Neuronal stem cell (in vitro differentiated cells): ENCODE data around the gene C6orf141.

ENCODE experiments used
- DNase-seq: peaks from one replicate; pipeline ENCODE4 v3.0.0-alpha.2; 2013; ENCODE audit warnings: low spot score
- H2AFZ ChIP-seq: one replicate; pipeline ENCODE4 v1.6.1; 2013; ENCODE audit warnings: mild to moderate bottlenecking, low read length, inconsistent platforms
- H2AK5ac ChIP-seq: 2 replicates; pipeline ENCODE4 v1.6.1; 2013; ENCODE audit warnings: low read depth, mild to moderate bottlenecking, inconsistent platforms, low read length, moderate library complexity, mixed read lengths
- H2BK120ac ChIP-seq: 2 replicates; pipeline ENCODE4 v1.6.1; 2013; ENCODE audit warnings: low read depth, mild to moderate bottlenecking, inconsistent platforms, low read length, moderate library complexity, mixed read lengths
- H2BK12ac ChIP-seq: one replicate; pipeline ENCODE4 v1.6.1; 2013; ENCODE audit warnings: low read length, inconsistent platforms
- H2BK15ac ChIP-seq: 2 replicates; pipeline ENCODE4 v1.6.1; 2013; ENCODE audit warnings: mild to moderate bottlenecking, low read length, inconsistent platforms, mixed read lengths
- H2BK5ac ChIP-seq: one replicate; pipeline ENCODE4 v1.6.1; 2013; ENCODE audit warnings: inconsistent platforms, mild to moderate bottlenecking, low read length, moderate library complexity
- H3K14ac ChIP-seq: one replicate; pipeline ENCODE4 v1.6.1; 2013; ENCODE audit warnings: low read length, inconsistent platforms
- H3K18ac ChIP-seq: 2 replicates; pipeline ENCODE4 v1.6.1; 2013; ENCODE audit warnings: low read length, inconsistent platforms
- H3K23ac ChIP-seq: 2 replicates; pipeline ENCODE4 v1.6.1; 2013; ENCODE audit warnings: low read depth, mild to moderate bottlenecking, mixed read lengths, low read length, inconsistent platforms; ENCODE audit not compliant: poor library complexity
- H3K27ac ChIP-seq: replicated peaks from 3 replicates; pipeline ENCODE4 v1.5.1; 2013; ENCODE audit warnings: low read length, inconsistent platforms
- H3K27me3 ChIP-seq, 3 experiments: 2 replicates each; pipeline ENCODE4 v1.6.1; 2013; ENCODE audit warnings: low read length in 3 of 3, mild to moderate bottlenecking in 2 of 3, inconsistent platforms in 1 of 3, low read depth in 1 of 3, mixed read lengths in 1 of 3, moderate library complexity in 1 of 3; ENCODE audit not compliant: control insufficient read depth in 3 of 3, insufficient read depth in 3 of 3
- H3K36me3 ChIP-seq, 2 donors: replicated peaks in 1 of 2; 2 replicates each; pipeline ENCODE4 v1.6.1; 2013; ENCODE audit warnings: low read length in 2 of 2; ENCODE audit not compliant: control insufficient read depth in 2 of 2, insufficient read depth in 2 of 2
- H3K4ac ChIP-seq: 2 replicates; pipeline ENCODE4 v1.6.1; 2013; ENCODE audit warnings: inconsistent platforms, mild to moderate bottlenecking, low read length, moderate library complexity
- H3K4me1 ChIP-seq, 2 donors: 1 replicate in 1 of 2; 2 replicates in 1 of 2; pipeline ENCODE4 v1.6.1; 2013; ENCODE audit warnings: low read length in 2 of 2, low read depth in 1 of 2; ENCODE audit not compliant: control insufficient read depth in 2 of 2, insufficient read depth in 1 of 2
- H3K4me2 ChIP-seq: one replicate; pipeline ENCODE4 v1.6.1; 2013; ENCODE audit warnings: mild to moderate bottlenecking, low read length, inconsistent platforms; ENCODE audit not compliant: insufficient read depth, poor library complexity, severe bottlenecking
- H3K4me3 ChIP-seq, 2 donors: 2 replicates each; pipeline ENCODE4 v1.5.1; 2013; ENCODE audit warnings: low read length in 2 of 2, mild to moderate bottlenecking in 2 of 2, inconsistent platforms in 1 of 2, moderate library complexity in 1 of 2
- H3K79me1 ChIP-seq: one replicate; pipeline ENCODE4 v1.6.1; 2013; ENCODE audit warnings: low read depth, mild to moderate bottlenecking, inconsistent platforms, low read length, moderate library complexity
- H3K9ac ChIP-seq: one replicate; pipeline ENCODE4 v1.6.1; 2013; ENCODE audit warnings: mild to moderate bottlenecking, low read depth, low read length, inconsistent platforms; ENCODE audit not compliant: poor library complexity
- H3K9me3 ChIP-seq, 2 donors: replicated peaks in 1 of 2; 2 replicates each; pipeline versions ENCODE3 to v1.6.1; 2013; ENCODE audit warnings: low read length in 2 of 2, mild to moderate bottlenecking in 2 of 2, inconsistent platforms in 1 of 2, low read depth in 1 of 2, mixed read lengths in 1 of 2, moderate library complexity in 1 of 2; ENCODE audit not compliant: control insufficient read depth in 2 of 2, insufficient read depth in 1 of 2
- H4K8ac ChIP-seq: one replicate; pipeline ENCODE4 v1.6.1; 2013; ENCODE audit warnings: low read depth, mild to moderate bottlenecking, inconsistent platforms, low read length, moderate library complexity
- H4K91ac ChIP-seq: one replicate; pipeline ENCODE4 v1.6.1; 2013; ENCODE audit warnings: low read length, low read depth, mild to moderate bottlenecking, inconsistent platforms; ENCODE audit not compliant: poor library complexity
- whole genome bisulfite sequencing, 2 donors: extraction: QIAGEN DNeasy Blood & Tissue Kit; methylation state at CpG; one replicate each; pipeline ENCODE4 v1.1.7; 2013; ENCODE audit warnings: missing lambda C conversion rate in 2 of 2, mixed read lengths in 1 of 2; ENCODE audit not compliant: insufficient read length in 2 of 2, insufficient replicate concordance in 1 of 2; ENCODE audit errors: extremely low coverage in 2 of 2; 5-methylcytosine and 5-hydroxymethylcytosine counted together

The C6orf141 gene

GRCh38 chr6:49546331-49546730, 4.1 kb upstream of the C6orf141 start:
- H3K18ac ChIP-seq = no peak overlapping the region
- no CpG with 5 or more reads among the region's 1 CpG for WGBS, 2 donors
- H3K9ac ChIP-seq = no peak overlapping the region
- no peak overlapping the region for H2AK5ac ChIP-seq
- H2BK15ac ChIP-seq = no peak overlapping the region
- H3K4me1 ChIP-seq = peaks cover 0 to 3% of the 10 kb centered on the region in 2 donors
- H3K4me3 ChIP-seq = no peak overlapping the region
- no peak overlapping the region for H2BK120ac ChIP-seq
- H3K27ac ChIP-seq = no peak overlapping the region
- no peak overlapping the region for H3K4me2 ChIP-seq
- H4K91ac ChIP-seq = no peak overlapping the region
- no peaks in the 10 kb centered on the region for H3K9me3 ChIP-seq
- H3K23ac ChIP-seq = no peak overlapping the region
- no peak overlapping the region for H3K4ac ChIP-seq
- no peak overlapping the region for H2AFZ ChIP-seq
- H4K8ac ChIP-seq = no peak overlapping the region
- H3K79me1 ChIP-seq = no peaks in the 10 kb centered on the region
- no peaks in the 10 kb centered on the region for H3K36me3 ChIP-seq
- H2BK5ac ChIP-seq = no peak overlapping the region
- no peak for DNase-seq
- H2BK12ac ChIP-seq = no peak overlapping the region
- H3K27me3 ChIP-seq = peaks cover 0 to 33% (median 0%) of the 10 kb centered on the region in 3 experiments
- no peak overlapping the region for H3K14ac ChIP-seq

- Histone ChIP-seq H3K36me3 (no peaks in the 10 kb centered on the region), H3K27me3 (peaks cover 0 to 48% (median 0%) of the 10 kb centered on the region in 3 experiments), H2BK15ac (no peak overlapping the region), H2BK120ac (no peak overlapping the region), H3K4me3 (no peak overlapping the region), H3K4me2 (no peak overlapping the region), H3K23ac (no peak overlapping the region), H3K27ac (no peak overlapping the region), H2BK5ac (no peak overlapping the region), H3K4ac (no peak overlapping the region), H4K8ac (no peak overlapping the region), H3K9me3 (no peaks in the 10 kb centered on the region), H2AK5ac (no peak overlapping the region), H3K18ac (no peak overlapping the region), H3K9ac (no peak overlapping the region), H3K4me1 (peaks cover 2 to 4% of the 10 kb centered on the region in 2 donors), H2AFZ (no peak overlapping the region), H2BK12ac (no peak overlapping the region), H3K79me1 (no peaks in the 10 kb centered on the region), H3K14ac (no peak overlapping the region), H4K91ac (no peak overlapping the region)
- DNase-seq = no peak
- no CpG with 5 or more reads among the region's 5 CpGs for WGBS, 2 donors
Measured at GRCh38 chr6:49548613-49549304, 1.7 kb upstream of the C6orf141 start.

- Histone ChIP-seq H2BK15ac (no peak overlapping the region), H4K8ac (no peak overlapping the region), H2AK5ac (no peak overlapping the region), H3K36me3 (no peaks in the 10 kb centered on the region), H3K14ac (no peak overlapping the region), H3K4ac (no peak overlapping the region), H3K79me1 (no peaks in the 10 kb centered on the region), H2AFZ (peak overlapping the region; percentile 80), H2BK5ac (peak overlapping the region; percentile 97), H3K9me3 (no peaks in the 10 kb centered on the region), H2BK120ac (no peak overlapping the region), H3K23ac (no peak overlapping the region), H3K4me3 (peak overlapping the region in 1 of 2 donors; percentile 84), H4K91ac (no peak overlapping the region), H3K4me2 (peak overlapping the region; percentile 76), H3K4me1 (peaks cover 2 to 4% of the 10 kb centered on the region in 2 donors), H3K27me3 (peaks cover 0 to 51% (median 0%) of the 10 kb centered on the region in 3 experiments), H2BK12ac (no peak overlapping the region), H3K9ac (no peak overlapping the region), H3K27ac (peak overlapping the region; percentile 98), H3K18ac (no peak overlapping the region)
- DNase-seq = peak; percentile 57
- no CpG with 5 or more reads among the region's 20 CpGs for WGBS, 2 donors
Measured at GRCh38 chr6:49549691-49550491, 577 bp upstream of the C6orf141 start.
